Esophagus muscularis mucosa (tissue), 4 donors: Measurements from ENCODE around the gene APMAP. TPM values are rescaled to one million over a fixed set of nuclear protein-coding genes. Genes with fewer than 3 reads are reported as not detected.

Experiments used
- DNase-seq: peaks from one replicate; pipeline ENCODE4 v3.0.0-alpha.2; 2017; ENCODE audit errors: extremely low spot score
- H3K27ac ChIP-seq, 4 donors: fragments of 200-600 bp; sonication (generic); replicated peaks in 1 of 4; 1 replicate in 3 of 4; 2 replicates in 1 of 4; pipeline ENCODE4 v1.5.1; 2016 to 2019; ENCODE audit warnings: mild to moderate bottlenecking in 1 of 4
- H3K27me3 ChIP-seq, 4 donors: fragments of 200-600 bp; sonication (generic); one replicate each; pipeline versions ENCODE4 v1.5.1 to v1.6.0; 2016 to 2019
- H3K36me3 ChIP-seq, 4 donors: fragments of 200-600 bp; sonication (generic); one replicate each; pipeline ENCODE4 v1.5.1; 2016 to 2019
- H3K4me1 ChIP-seq, 4 donors: fragments of 200-600 bp; sonication (generic); one replicate each; pipeline ENCODE4 v1.5.1; 2016 to 2019
- H3K4me3 ChIP-seq, 4 donors: fragments of 200-600 bp; sonication (generic); 1 replicate in 2 of 4; 2 replicates in 2 of 4; pipeline ENCODE4 v1.5.1; 2016 to 2019; ENCODE audit warnings: mild to moderate bottlenecking in 4 of 4, moderate library complexity in 1 of 4
- H3K9me3 ChIP-seq, 4 donors: fragments of 200-600 bp; sonication (generic); 1 replicate in 3 of 4; 2 replicates in 1 of 4; pipeline ENCODE4 v1.5.1; 2016 to 2019
- CTCF ChIP-seq, 3 experiments: fragments of 200-600 bp in 2 of 3; fragments of 450-650 bp in 1 of 3; sonication (generic) in 2 of 3; IDR thresholded peaks; one replicate each; pipeline ENCODE4 v1.5.1; 2017 to 2019; ENCODE audit warnings: antibody characterized with exemption in 3 of 3, mild to moderate bottlenecking in 2 of 3, moderate library complexity in 1 of 3
- EP300 ChIP-seq: sonication (generic); formaldehyde crosslinking; IDR thresholded peaks from one replicate; pipeline ENCODE4 v1.6.1; 2017; ENCODE audit warnings: antibody characterized with exemption
- POLR2A ChIP-seq: fragments of 450-650 bp; IDR thresholded peaks from one replicate; pipeline ENCODE4 v1.6.1; 2017; ENCODE audit warnings: antibody characterized with exemption, moderate library complexity, mild to moderate bottlenecking, low read depth
- POLR2AphosphoS5 ChIP-seq, 2 donors: sonication (generic); formaldehyde crosslinking; IDR thresholded peaks; one replicate each; pipeline ENCODE4 v1.6.1; 2017; ENCODE audit warnings: antibody characterized with exemption in 2 of 2
- WGBS: methylation state at CpG from one replicate; pipeline ENCODE4 v1.1.5; 2018; 5-methylcytosine and 5-hydroxymethylcytosine counted together
- intact Hi-C: fragments of 100-400 bp; cut with DNase I; formaldehyde crosslinking; loops from one replicate; pipeline ENCODE4 v1.15.1; 2023
- total RNA-seq, 4 donors: library from RNA; depleted of rRNA; stranded (reverse); fragments of >200 nt; gene quantifications; one replicate each; pipeline versions ENCODE4 v1.1.0 to v1.2.1, GENCODE V29; 2016

The APMAP gene
- total RNA-seq, 4 donors from 2014 or later, result 21.6 to 35.6 (median 32.5) TPM

- H3K4me3 ChIP-seq, result no peak overlapping the region
These were observed 46.1 kb upstream of the APMAP start for GRCh38 chr20:25038591-25039015.

GRCh38 chr20:25038103-25038410 lies 45.5 kb upstream of the APMAP start:
- WGBS, result 77% methylated on average over 3 of the region's 3 CpGs
- H3K27ac ChIP-seq, result peak overlapping the region; percentile 83 to 92 (median 88)
- H3K36me3 ChIP-seq, result no peaks in the 10 kb centered on the region
- TF ChIP-seq EP300, result no peak
- TF ChIP-seq POLR2A, result no peak
- no peak for TF ChIP-seq CTCF (IDR thresholded peaks at IDR 0.05)
- TF ChIP-seq POLR2AphosphoS5 (IDR thresholded peaks at IDR 0.05), result no peak
- H3K4me1 ChIP-seq, result peaks cover 94 to 100% (median 98%) of the 10 kb centered on the region in 4 donors
- H3K9me3 ChIP-seq, result no peaks in the 10 kb centered on the region
- no peak for DNase-seq
- H3K4me3 ChIP-seq, result no peak overlapping the region
- intact Hi-C loops, result no loop called here
- no peaks in the 10 kb centered on the region for H3K27me3 ChIP-seq

More at GRCh38 chr20:25038591-25039015, 46.1 kb upstream of the APMAP start:
- no peak for DNase-seq
- Histone ChIP-seq H3K9me3 (no peaks in the 10 kb centered on the region), H3K4me1 (peaks cover 94 to 100% (median 98%) of the 10 kb centered on the region in 4 donors), H3K36me3 (no peaks in the 10 kb centered on the region), H3K27me3 (no peaks in the 10 kb centered on the region), H3K27ac (peak overlapping the region; percentile 83 to 92 (median 88))
- WGBS, result 88% methylated on average over 4 of the region's 6 CpGs
- TF ChIP-seq POLR2A, result no peak
- no peak for TF ChIP-seq CTCF (IDR thresholded peaks at IDR 0.05)
- TF ChIP-seq EP300, result no peak
- intact Hi-C loops, result no loop called here

- Histone ChIP-seq H3K4me3 (no peak overlapping the region), H3K27me3 (no peaks in the 10 kb centered on the region), H3K4me1 (peaks cover 94 to 100% (median 98%) of the 10 kb centered on the region in 4 donors), H3K27ac (peak overlapping the region; percentile 83 to 92 (median 88)), H3K9me3 (no peaks in the 10 kb centered on the region), H3K36me3 (no peaks in the 10 kb centered on the region)
- intact Hi-C loops, result no loop called here
- WGBS, result 78% methylated on average over 15 of the region's 15 CpGs
- DNase-seq, result no peak
- TF ChIP-seq POLR2AphosphoS5 (IDR thresholded peaks at IDR 0.05) (peak in 1 of 2 donors; percentile 31), EP300 (no peak)
These were observed 44.9 kb upstream of the APMAP start for GRCh38 chr20:25037288-25038102.

GRCh38 chr20:25036331-25036936 lies 43.9 kb upstream of the APMAP start:
- peaks cover 94 to 100% (median 97%) of the 10 kb centered on the region in 4 donors for H3K4me1 ChIP-seq
- no peaks in the 10 kb centered on the region for H3K36me3 ChIP-seq
- no peaks in the 10 kb centered on the region for H3K27me3 ChIP-seq
- H3K9me3 ChIP-seq, result no peaks in the 10 kb centered on the region
- TF ChIP-seq CTCF (IDR thresholded peaks at IDR 0.05), result no peak
- TF ChIP-seq POLR2A, result no peak
- no peak for TF ChIP-seq POLR2AphosphoS5 (IDR thresholded peaks at IDR 0.05)
- no peak for TF ChIP-seq EP300
- intact Hi-C loops, result no loop called here
- no peak for DNase-seq
- H3K27ac ChIP-seq, result peak overlapping the region; percentile 83 to 92 (median 88)
- 56% methylated on average over 7 of the region's 7 CpGs for WGBS
- H3K4me3 ChIP-seq, result no peak overlapping the region

GRCh38 chr20:25035921-25036320 lies 43.4 kb upstream of the APMAP start:
- intact Hi-C loops, result no loop called here
- Histone ChIP-seq H3K4me1 (peaks cover 94 to 100% (median 97%) of the 10 kb centered on the region in 4 donors), H3K36me3 (peaks cover 0 to under 1% (median 0%) of the 10 kb centered on the region in 4 donors), H3K4me3 (no peak overlapping the region), H3K27ac (peak overlapping the region; percentile 83 to 92 (median 88)), H3K27me3 (no peaks in the 10 kb centered on the region), H3K9me3 (no peaks in the 10 kb centered on the region)
- WGBS, result 62% methylated on average over 4 of the region's 4 CpGs
- DNase-seq, result no peak
- no peak for TF ChIP-seq POLR2A
- no peak for TF ChIP-seq EP300
- TF ChIP-seq CTCF (IDR thresholded peaks at IDR 0.05), result no peak
- no peak for TF ChIP-seq POLR2AphosphoS5 (IDR thresholded peaks at IDR 0.05)
